ENCODE results near the gene TRAF3.

The TRAF3 gene

DNA sequence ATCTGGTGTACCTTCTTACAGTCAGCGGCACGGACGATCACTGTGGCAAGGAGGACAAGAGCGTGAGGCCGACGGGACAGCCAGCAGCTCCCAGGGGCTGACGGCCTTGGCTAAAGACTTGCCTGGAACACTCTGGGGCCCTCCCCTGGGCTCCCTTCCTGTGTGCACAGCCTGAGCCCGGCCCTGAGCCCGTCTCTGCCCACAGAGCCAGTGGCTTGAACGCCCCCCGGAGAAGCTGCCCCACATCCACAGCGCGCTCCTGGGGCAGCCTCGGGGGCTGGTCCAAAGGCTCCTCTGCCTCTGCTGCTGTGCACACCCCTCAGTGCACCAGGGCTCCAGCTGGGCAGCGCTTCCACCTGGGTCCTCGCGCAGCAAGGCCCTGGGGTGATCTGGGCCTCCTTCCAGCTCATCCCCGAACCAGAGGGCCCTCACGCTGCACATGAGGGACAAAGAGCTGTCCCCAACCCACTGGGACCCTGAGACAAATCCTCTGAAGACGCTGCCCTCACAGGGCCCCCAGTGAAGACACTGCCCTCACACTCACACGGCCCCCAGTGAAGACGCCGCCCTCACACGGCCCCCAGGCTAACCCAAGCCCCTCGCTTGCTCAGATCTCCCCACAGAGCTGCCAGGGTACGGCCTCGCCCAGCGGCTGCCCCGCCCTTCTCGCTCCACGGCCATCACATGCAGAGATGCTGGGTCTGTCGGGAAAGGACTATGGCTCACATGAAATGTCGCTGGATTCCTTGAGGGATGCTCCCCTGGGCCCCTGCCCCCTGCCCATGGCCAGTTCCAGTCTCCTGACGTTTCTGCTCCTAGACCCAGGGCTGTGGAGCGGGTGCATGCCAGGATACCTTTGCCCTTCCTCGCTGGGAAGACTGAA, 167.4 kb downstream of the TRAF3 start:
- in situ Hi-C loops (cut with HindIII; ENCODE audit: low sequenced_read_pairs): no loop called here
- DNase-seq (ENCODE audit: low read depth, low spot score): no peak
- TF ChIP-seq, protein P1, sequence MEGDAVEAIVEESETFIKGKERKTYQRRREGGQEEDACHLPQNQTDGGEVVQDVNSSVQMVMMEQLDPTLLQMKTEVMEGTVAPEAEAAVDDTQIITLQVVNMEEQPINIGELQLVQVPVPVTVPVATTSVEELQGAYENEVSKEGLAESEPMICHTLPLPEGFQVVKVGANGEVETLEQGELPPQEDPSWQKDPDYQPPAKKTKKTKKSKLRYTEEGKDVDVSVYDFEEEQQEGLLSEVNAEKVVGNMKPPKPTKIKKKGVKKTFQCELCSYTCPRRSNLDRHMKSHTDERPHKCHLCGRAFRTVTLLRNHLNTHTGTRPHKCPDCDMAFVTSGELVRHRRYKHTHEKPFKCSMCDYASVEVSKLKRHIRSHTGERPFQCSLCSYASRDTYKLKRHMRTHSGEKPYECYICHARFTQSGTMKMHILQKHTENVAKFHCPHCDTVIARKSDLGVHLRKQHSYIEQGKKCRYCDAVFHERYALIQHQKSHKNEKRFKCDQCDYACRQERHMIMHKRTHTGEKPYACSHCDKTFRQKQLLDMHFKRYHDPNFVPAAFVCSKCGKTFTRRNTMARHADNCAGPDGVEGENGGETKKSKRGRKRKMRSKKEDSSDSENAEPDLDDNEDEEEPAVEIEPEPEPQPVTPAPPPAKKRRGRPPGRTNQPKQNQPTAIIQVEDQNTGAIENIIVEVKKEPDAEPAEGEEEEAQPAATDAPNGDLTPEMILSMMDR (IDR thresholded peaks at IDR 0.05; ENCODE audit: low read depth, low read length): no peak
- no peak overlapping the region for H3K4me3 ChIP-seq (ENCODE audit: low read depth, low read length)

DNA sequence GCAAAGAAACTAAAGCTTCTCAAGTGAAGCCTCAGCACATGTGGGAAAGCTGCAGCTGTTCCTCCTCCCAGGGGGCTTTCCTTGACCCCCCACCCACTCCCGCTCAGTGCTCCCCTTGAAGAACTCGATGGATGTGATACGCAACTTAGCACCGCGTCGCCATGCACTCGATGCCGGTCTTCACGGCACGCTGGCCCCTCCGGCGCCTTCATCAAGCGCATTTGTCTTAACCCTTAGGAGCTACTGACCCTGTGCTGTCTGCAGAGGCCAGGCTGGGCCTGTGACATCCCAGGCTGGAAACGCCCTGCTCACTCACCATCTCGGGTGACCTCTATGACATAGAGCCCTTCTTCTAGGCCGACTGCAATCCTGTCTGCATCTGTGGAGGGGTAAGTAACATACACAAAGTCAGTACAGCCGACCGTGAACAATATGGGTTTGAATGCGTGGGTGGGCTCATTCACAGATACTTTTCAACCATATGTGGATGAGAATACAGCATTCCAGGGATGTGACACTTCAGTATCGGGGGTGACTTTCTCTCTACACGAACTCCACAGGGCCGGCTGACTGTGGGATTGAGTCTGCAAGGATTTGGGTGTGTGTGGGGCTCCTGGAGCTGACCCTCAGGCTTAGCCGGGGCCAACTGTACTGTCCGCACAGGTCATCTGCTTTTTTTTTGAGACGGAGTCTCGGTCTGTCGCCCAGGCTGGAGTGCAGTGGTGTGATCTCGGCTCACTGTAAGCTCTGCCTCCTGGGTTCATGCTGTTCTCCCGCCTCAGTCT, 168.3 kb downstream of the TRAF3 start:
- DNase-seq (ENCODE audit: low read depth, low spot score): no peak
- in situ Hi-C loops (cut with HindIII; ENCODE audit: low sequenced_read_pairs): no loop called here
- no peak overlapping the region for H3K4me3 ChIP-seq (ENCODE audit: low read depth, low read length)
- TF ChIP-seq, protein P1 (IDR thresholded peaks at IDR 0.05; ENCODE audit: low read depth, low read length): no peak

DNA sequence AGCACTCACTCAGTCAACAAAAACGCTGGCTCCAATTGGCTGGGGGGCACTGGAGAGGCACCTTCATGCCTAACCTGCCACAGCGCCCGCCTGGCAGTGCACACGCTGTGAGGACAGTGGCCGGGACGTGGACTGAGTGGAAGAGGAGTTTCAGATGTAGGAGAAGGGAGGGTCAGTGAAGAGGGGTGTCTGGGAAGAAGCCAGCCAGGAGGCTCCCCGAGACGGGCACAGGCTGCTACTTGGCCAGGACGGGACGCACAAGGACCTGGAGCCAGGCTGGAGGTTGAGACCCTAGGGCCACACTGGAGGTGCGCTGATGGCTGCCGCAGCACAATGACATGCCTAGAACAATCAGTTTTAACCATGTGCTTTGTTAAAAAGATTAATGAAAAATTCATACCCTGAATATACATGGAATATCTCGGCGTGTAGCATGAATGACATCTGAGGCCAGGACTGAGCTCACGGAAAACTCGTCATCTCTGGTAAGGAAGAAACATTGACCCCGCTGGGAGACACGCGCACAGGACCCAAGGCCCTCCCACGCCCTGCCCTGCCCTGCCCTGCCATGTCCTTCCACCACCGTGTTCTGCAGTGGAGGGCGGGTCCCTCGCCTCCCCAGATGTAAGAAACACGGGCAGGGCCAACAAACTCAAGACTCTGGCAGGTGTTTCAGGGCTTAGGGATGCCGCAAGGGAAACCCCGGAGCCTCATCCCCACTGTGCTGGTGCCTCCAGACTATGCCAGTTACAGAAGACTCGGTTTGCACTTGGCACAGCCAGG, 170.3 kb downstream of the TRAF3 start:
- no peak overlapping the region for H3K4me3 ChIP-seq (ENCODE audit: low read depth, low read length)
- in situ Hi-C loops (cut with HindIII; ENCODE audit: low sequenced_read_pairs): no loop called here
- no peak for DNase-seq (ENCODE audit: low read depth, low spot score)
- TF ChIP-seq, protein P1 (IDR thresholded peaks at IDR 0.05; ENCODE audit: low read depth, low read length): no peak

DNA sequence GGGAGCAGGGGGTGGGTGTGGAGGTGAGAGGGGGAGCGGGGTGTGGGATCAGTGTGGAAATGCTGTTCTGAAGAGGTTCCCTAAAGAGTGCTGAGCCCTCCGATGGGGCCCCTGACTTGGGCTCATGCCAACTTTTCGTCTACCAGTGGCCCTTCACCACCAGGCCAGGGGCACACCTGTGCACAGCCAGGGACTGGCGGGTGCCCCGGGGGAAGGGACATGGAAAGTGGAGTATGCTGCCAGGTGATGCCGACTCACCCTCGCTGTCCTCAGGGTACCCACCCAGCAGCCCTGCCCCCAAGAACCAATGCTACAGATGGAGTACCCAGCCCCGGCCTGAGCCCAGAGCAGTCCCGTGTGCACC, 171.4 kb downstream of the TRAF3 start:
- in situ Hi-C loops (cut with HindIII; ENCODE audit: low sequenced_read_pairs): no loop called here
- DNase-seq (ENCODE audit: low read depth, low spot score): no peak
- TF ChIP-seq, protein P1 (IDR thresholded peaks at IDR 0.05; ENCODE audit: low read depth, low read length): no peak

DNA sequence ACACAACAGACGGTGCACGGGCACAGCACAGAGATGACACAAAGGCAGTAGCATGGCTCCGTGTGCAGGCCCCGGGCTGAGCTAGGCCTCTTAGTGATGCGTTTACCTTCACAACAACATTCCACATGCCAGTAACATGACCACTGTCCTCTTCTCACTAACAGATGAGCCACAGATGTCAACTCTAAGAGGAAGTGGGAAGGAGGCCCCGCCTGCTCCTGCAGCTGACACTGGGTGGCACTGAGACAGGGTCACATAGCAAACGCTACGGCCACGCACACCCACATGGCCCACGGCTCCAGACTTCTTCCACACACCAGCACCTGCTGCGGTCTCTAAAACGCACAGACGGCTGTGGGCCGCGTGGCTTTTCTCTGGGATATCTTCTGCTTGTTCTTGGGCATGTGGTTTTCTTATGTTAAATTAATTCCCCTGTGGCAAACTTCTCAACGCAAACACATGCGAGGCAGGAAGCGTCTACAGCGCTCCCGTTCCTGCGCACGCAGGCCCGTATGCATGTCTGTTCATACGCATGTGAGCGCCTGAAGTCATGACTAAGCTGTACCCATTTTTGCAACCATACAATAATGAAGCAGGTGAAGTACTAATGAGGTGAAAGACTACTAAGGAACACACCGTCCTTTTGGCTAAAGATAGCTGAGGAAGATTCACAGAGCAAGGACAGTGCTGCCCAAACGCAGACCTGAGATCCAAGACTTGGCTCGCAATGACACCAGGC, 172.0 kb downstream of the TRAF3 start:
- DNase-seq (ENCODE audit: low read depth, low spot score): no peak
- in situ Hi-C loops (cut with HindIII; ENCODE audit: low sequenced_read_pairs): no loop called here
- H3K4me3 ChIP-seq (ENCODE audit: low read depth, low read length): no peak overlapping the region
- TF ChIP-seq, protein P1 (IDR thresholded peaks at IDR 0.05; ENCODE audit: low read depth, low read length): no peak

More for the DNA sequence above, 171.4 kb downstream of the TRAF3 start:
- H3K4me3 ChIP-seq (ENCODE audit: low read depth, low read length): no peak overlapping the region

Data from astrocyte of the spinal cord (primary cell).